Urinary bladder (tissue), 4 donors: ENCODE results near the gene CCRL2. TPM values are rescaled to one million over a fixed set of nuclear protein-coding genes. Genes with fewer than 3 reads are reported as not detected.
"Not testable (repeated sequence)": the region's sequence is repeated elsewhere in the genome, so short reads cannot be mapped to it uniquely, and the experiment has no call there.

ENCODE experiments used
- DNase-seq: peaks from one replicate; pipeline ENCODE4 v3.0.0-alpha.2; 2015; ENCODE audit errors: extremely low spot score
- H3K27ac ChIP-seq: one replicate; pipeline ENCODE4 v1.5.1; 2013; ENCODE audit warnings: low read depth, mild to moderate bottlenecking, moderate library complexity
- H3K36me3 ChIP-seq: one replicate; pipeline ENCODE4 v1.6.1; 2013; ENCODE audit warnings: mild to moderate bottlenecking, moderate library complexity; ENCODE audit not compliant: insufficient read depth
- H3K4me1 ChIP-seq: one replicate; pipeline ENCODE4 v1.6.1; 2013; ENCODE audit warnings: mild to moderate bottlenecking, moderate library complexity; ENCODE audit not compliant: insufficient read depth
- H3K4me3 ChIP-seq: one replicate; pipeline ENCODE4 v1.5.1; 2013; ENCODE audit warnings: low read depth, low read length
- WGBS: extraction: QIAGEN DNeasy Blood & Tissue Kit; methylation state at CpG from one replicate; pipeline ENCODE4 v1.1.7; 2013; 5-methylcytosine and 5-hydroxymethylcytosine counted together
- polyA plus RNA-seq: library from polyadenylated mRNA; stranded (reverse); fragments of 200-250 nt; gene quantifications from one replicate; pipeline ENCODE4 v1.2.3, GENCODE V29; 2013
- total RNA-seq: library from RNA; depleted of rRNA; stranded (reverse); fragments of >200 nt; gene quantifications from one replicate; pipeline ENCODE4 v1.2.3, GENCODE V29; 2014
- donor health status: healthy with polysubstance abuse.
- donor health status: healthy.

The CCRL2 gene
- total and polyA plus RNA-seq, 2 donors, result 1.6 to 2.5 TPM

DNA sequence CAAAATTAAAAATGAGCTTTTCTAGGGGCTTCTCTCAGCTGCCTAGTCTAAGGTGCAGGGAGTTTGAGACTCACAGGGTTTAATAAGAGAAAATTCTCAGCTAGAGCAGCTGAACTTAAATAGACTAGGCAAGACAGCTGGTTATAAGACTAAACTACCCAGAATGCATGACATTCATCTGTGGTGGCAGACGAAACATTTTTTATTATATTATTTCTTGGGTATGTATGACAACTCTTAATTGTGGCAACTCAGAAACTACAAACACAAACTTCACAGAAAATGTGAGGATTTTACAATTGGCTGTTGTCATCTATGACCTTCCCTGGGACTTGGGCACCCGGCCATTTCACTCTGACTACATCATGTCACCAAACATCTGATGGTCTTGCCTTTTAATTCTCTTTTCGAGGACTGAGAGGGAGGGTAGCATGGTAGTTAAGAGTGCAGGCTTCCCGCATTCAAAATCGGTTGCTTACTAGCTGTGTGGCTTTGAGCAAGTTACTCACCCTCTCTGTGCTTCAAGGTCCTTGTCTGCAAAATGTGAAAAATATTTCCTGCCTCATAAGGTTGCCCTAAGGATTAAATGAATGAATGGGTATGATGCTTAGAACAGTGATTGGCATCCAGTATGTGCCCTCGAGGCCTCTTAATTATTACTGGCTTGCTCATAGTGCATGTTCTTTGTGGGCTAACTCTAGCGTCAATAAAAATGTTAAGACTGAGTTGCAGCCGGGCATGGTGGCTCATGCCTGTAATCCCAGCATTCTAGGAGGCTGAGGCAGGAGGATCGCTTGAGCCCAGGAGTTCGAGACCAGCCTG lies 35.3 kb upstream of the CCRL2 start:
- H3K4me1 ChIP-seq, result no peaks in the 10 kb centered on the region
- H3K27ac ChIP-seq, result no peak overlapping the region
- H3K4me3 ChIP-seq, result no peak overlapping the region
- WGBS, result 82% methylated on average over 10 of the region's 10 CpGs
- no peaks in the 10 kb centered on the region for H3K36me3 ChIP-seq
- DNase-seq, result no peak

DNA sequence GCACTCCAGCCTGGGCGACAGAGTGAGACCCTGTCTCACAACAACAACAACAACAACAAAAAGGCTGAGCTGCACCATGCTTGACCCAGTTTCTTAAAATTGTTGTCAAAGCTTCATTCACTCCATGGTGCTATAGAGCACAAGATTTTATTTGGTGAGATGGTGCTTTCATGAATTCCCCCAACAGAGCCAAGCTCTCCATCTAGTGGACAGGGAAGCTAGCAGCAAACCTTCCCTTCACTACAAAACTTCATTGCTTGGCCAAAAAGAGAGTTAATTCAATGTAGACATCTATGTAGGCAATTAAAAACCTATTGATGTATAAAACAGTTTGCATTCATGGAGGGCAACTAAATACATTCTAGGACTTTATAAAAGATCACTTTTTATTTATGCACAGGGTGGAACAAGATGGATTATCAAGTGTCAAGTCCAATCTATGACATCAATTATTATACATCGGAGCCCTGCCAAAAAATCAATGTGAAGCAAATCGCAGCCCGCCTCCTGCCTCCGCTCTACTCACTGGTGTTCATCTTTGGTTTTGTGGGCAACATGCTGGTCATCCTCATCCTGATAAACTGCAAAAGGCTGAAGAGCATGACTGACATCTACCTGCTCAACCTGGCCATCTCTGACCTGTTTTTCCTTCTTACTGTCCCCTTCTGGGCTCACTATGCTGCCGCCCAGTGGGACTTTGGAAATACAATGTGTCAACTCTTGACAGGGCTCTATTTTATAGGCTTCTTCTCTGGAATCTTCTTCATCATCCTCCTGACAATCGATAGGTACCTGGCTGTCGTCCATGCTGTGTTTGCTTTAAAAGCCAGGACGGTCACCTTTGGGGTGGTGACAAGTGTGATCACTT lies 34.3 kb upstream of the CCRL2 start:
- DNase-seq, result no peak
- WGBS, result 87% methylated on average over 9 of the region's 9 CpGs
- Histone ChIP-seq H3K27ac (no peak overlapping the region), H3K4me3 (no peak overlapping the region), H3K36me3 (no peaks in the 10 kb centered on the region), H3K4me1 (no peaks in the 10 kb centered on the region)

DNA sequence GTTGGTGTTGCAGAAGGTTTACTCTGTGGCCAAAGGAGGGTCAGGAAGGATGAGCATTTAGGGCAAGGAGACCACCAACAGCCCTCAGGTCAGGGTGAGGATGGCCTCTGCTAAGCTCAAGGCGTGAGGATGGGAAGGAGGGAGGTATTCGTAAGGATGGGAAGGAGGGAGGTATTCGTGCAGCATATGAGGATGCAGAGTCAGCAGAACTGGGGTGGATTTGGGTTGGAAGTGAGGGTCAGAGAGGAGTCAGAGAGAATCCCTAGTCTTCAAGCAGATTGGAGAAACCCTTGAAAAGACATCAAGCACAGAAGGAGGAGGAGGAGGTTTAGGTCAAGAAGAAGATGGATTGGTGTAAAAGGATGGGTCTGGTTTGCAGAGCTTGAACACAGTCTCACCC lies 32.3 kb upstream of the CCRL2 start:
- Histone ChIP-seq H3K36me3 (no peaks in the 10 kb centered on the region), H3K4me3 (no peak overlapping the region), H3K4me1 (no peaks in the 10 kb centered on the region), H3K27ac (no peak overlapping the region)
- DNase-seq, result no peak
- WGBS, result 74% methylated on average over 3 of the region's 3 CpGs

DNA sequence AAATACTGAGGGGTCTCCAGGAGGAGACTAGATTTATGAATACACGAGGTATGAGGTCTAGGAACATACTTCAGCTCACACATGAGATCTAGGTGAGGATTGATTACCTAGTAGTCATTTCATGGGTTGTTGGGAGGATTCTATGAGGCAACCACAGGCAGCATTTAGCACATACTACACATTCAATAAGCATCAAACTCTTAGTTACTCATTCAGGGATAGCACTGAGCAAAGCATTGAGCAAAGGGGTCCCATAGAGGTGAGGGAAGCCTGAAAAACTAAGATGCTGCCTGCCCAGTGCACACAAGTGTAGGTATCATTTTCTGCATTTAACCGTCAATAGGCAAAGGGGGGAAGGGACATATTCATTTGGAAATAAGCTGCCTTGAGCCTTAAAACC lies 31.8 kb upstream of the CCRL2 start:
- no peaks in the 10 kb centered on the region for H3K4me1 ChIP-seq
- H3K4me3 ChIP-seq, result no peak overlapping the region
- WGBS, result 77% methylated on average over 2 of the region's 2 CpGs
- no peaks in the 10 kb centered on the region for H3K36me3 ChIP-seq
- no peak for DNase-seq
- no peak overlapping the region for H3K27ac ChIP-seq

DNA sequence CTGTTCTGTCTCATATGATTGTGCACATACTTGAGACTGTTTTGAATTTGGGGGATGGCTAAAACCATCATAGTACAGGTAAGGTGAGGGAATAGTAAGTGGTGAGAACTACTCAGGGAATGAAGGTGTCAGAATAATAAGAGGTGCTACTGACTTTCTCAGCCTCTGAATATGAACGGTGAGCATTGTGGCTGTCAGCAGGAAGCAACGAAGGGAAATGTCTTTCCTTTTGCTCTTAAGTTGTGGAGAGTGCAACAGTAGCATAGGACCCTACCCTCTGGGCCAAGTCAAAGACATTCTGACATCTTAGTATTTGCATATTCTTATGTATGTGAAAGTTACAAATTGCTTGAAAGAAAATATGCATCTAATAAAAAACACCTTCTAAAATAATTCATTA lies 31.2 kb upstream of the CCRL2 start:
- Histone ChIP-seq H3K36me3 (no peaks in the 10 kb centered on the region), H3K27ac (no peak overlapping the region), H3K4me1 (no peaks in the 10 kb centered on the region), H3K4me3 (no peak overlapping the region)
- DNase-seq, result no peak
- 25% methylated on average over 2 of the region's 2 CpGs for WGBS

DNA sequence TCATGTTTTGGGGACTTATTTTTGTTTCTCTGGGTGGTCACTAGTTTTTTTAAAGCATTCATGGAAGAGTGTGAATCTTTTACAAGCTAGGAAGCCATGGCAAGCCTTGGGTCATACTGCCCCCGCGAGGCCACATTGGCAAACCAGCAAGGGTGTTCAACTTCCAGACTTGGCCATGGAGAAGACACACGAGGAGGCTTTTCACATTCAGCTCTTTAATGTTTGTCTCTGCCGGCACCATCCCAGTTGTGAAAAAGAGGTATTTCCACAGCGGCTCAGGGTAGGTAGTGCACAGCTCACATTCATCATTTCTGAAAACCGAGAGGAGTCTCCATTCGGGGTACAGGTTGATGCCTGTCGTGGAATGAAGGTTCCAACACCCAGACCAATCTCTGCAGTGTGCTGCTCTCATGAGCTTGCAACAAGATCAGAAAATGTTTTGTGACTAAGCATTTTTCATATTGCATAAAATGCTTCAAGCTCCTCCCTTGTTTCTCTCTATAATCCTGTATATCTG lies 28.6 kb upstream of the CCRL2 start:
- H3K4me3 ChIP-seq, result no peak overlapping the region
- H3K27ac ChIP-seq, result no peak overlapping the region
- no peaks in the 10 kb centered on the region for H3K4me1 ChIP-seq
- no peaks in the 10 kb centered on the region for H3K36me3 ChIP-seq
- no peak for DNase-seq
- WGBS, result 41% methylated on average over 8 of the region's 8 CpGs

DNA sequence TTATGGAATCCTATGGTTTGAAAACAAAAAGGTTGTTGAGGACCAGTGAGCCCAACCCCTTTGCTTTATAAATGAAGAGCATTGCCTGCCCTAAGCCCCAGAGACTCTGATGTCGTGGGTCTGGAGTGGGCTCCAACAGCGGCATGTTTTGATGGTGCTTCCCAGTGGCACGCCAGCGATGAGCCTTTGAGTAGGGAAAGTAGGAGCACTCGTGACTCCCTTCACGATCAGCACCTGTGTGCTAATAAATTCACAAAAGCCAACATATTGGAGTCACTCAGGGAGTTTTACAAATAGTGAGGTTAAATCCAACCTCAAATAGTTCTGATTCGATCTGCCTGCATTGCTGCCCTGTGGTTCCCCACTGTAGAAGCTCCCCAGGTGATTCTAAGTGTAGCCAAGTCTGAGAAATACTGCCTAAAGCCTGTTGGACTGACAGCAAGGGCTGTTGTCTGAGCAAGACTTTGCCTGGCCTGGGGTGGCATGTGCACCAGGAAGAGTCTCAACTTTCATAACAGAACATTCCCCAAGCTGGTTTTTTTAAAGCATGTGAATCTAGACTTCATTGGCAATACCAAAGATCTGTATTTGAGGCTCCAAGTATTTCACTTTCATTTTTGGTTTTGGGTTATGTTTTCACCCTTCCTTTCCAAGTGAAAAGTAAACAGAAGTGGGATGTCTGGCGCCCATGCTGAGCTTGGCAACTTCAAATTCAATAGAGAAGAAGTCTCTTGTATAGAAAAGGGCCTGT lies 26.4 kb upstream of the CCRL2 start:
- DNase-seq, result no peak
- Histone ChIP-seq H3K27ac (no peak overlapping the region), H3K4me3 (no peak overlapping the region), H3K4me1 (no peaks in the 10 kb centered on the region), H3K36me3 (no peaks in the 10 kb centered on the region)
- WGBS, result 79% methylated on average over 8 of the region's 8 CpGs

DNA sequence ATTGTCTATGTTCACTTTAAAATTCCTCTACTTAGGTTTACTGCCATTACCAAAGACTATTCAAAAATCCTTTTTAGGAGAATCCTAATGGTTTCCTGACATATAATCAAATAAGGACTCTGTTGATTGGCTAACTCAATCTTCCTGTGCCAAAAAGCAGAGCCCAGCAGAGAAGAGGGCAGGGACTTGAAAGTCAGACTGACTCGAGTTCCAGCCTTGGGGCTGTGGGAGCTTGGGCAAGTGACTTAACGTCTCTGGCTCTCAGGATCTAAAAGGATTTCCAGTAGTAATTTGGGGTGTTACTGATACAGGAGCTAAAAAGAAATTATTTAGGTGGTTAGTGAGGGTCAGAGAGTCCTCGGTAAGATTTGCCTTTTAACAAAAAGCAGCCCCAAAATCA lies 25.4 kb upstream of the CCRL2 start:
- H3K27ac ChIP-seq, result no peak overlapping the region
- 33% methylated on average over 3 of the region's 3 CpGs for WGBS
- DNase-seq, result no peak
- H3K4me3 ChIP-seq, result no peak overlapping the region
- H3K36me3 ChIP-seq, result no peaks in the 10 kb centered on the region
- no peaks in the 10 kb centered on the region for H3K4me1 ChIP-seq

DNA sequence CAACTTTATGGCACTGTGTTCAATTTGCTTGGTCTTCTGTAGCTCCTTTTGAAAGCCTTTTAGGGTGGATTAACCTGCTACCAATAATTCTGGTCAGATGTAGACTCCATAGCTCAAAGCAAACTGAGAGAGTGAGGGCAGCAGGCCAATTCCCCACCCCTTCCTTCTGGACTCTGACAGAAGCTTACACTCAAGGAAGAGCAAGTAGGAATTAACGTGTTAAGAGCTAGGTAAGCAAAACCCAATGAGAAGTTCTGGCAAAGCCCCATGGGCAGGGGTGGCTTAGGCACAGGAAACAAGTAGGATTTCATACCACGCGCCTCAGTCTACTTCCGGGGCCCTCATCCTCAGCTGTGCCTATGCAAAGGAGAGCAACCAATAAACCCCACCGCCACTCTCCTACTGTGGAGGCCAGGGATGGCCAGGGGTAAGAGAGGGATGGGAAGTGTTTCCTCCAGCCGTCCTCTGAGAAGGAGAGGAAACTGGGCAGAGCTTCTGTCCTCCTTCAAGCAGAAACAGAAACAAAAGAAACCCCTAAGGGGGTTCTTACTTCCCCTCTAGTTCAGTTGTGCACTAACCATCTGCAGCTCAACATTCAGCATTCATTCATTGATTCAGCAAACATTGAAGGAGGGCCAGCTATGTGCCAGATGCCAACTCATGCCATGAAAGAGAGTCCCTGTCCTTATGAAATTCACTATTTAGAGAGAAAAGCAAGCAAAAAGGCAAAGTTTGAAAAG lies 23.7 kb upstream of the CCRL2 start:
- no peaks in the 10 kb centered on the region for H3K4me1 ChIP-seq
- H3K36me3 ChIP-seq, result no peaks in the 10 kb centered on the region
- H3K27ac ChIP-seq, result no peak overlapping the region
- no peak overlapping the region for H3K4me3 ChIP-seq
- WGBS, result 53% methylated on average over 6 of the region's 6 CpGs
- DNase-seq, result no peak

DNA sequence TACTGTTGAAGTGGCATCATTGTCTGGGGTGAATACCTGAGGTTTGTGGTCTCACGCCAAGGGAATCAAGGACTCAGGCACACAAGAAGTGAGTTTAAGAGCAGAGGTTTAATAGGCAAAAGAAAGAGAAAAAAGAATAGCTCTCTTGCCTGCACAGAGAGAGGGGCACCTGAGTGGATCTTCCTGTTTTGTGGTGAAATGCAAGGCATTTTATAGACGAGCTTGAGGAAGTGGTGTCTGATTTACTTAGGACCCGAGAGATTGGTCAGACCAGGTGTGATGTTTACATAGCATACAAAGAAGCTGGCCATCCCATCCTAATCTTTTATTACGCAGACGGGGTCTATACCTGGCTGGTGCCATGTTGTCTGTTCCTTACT lies 23.1 kb upstream of the CCRL2 start:
- DNase-seq, result no peak
- H3K36me3 ChIP-seq, result no peaks in the 10 kb centered on the region
- H3K4me1 ChIP-seq, result no peaks in the 10 kb centered on the region
- H3K4me3 ChIP-seq, result no peak overlapping the region
- whole genome bisulfite sequencing, result 50% methylated on average over 5 of the region's 5 CpGs
- H3K27ac ChIP-seq, result no peak overlapping the region

DNA sequence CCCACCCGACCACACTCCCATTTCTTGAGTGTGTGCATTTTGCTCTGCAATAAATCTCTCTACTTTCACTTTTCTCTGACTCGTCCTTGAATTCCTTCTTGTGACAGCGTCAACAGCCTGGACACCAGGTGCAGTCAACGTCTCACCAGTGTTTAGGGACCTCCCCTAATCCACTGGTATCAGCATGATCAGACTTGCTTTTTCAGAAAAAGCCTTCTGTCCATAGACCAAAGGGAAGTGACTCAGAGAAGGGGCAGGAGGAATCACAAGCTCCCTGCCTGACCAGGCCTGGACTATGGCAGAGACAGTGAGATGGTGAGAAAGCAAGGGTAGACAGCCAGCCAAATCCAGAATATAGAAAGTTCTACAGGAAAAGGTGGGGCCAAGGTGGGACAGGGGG lies 20.9 kb upstream of the CCRL2 start:
- no peak for DNase-seq
- 48% methylated on average over 4 of the region's 4 CpGs for WGBS

DNA sequence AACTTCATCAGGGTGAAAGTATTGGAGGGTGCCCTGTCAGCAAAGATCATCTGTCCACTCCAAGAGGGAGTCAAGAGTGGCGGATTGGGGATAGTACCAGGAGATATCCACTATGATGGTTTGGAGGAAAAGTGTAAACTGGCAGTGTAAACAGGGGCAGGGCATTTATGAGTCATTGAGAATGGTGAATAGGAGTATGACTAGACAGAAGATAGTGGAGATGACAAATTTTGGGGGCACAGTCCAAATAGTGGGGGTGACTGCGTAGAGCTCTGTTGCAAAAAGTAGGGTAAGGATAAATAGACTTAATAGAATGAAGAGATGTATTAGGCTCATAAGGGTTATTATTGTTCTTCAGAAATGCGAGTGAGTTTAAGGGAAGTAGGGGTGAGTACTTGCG lies 18.2 kb upstream of the CCRL2 start:
- not testable (repeated sequence) for H3K4me3 ChIP-seq, H3K27ac ChIP-seq, H3K36me3 ChIP-seq, H3K4me1 ChIP-seq, DNase-seq
- WGBS, result 91% methylated on average over 4 of the region's 4 CpGs

More for the DNA sequence above, 20.9 kb upstream of the CCRL2 start:
- Histone ChIP-seq H3K4me1 (no peaks in the 10 kb centered on the region), H3K27ac (no peak overlapping the region), H3K36me3 (no peaks in the 10 kb centered on the region), H3K4me3 (no peak overlapping the region)

DNA sequence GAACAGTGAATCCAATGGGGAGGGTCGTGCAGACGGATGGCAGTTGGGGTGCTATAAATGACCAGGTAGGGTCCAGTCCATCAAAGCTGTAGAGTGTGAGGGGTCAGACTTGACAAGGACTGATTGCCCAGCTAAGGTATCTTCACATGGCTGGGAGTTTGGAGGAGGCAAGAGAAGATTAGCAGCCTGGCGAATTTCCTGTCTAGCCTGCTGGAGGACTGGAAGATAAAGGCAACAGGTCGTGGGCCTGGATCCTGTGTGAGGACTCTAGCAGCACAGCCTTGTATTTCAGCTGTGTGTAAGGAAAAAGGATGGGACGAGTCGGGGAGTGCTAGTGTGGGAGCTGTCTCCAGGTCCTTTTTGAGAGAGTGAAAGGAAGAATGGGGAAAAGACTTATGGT lies 17.8 kb upstream of the CCRL2 start:
- no peak for DNase-seq
- Histone ChIP-seq H3K4me1 (no peaks in the 10 kb centered on the region), H3K4me3 (no peak overlapping the region), H3K27ac (no peak overlapping the region), H3K36me3 (no peaks in the 10 kb centered on the region)
- WGBS, result 71% methylated on average over 6 of the region's 6 CpGs
